OCI-LY1 (cell line): ENCODE results near the gene TNS3.

Experiments used
- H2AFZ ChIP-seq: fragments of 200-600 bp; sonication (generic), shearing (Covaris generic); 2 replicates; pipeline ENCODE4 v1.6.0; 2014; ENCODE audit warnings: antibody characterized with exemption, mild to moderate bottlenecking, low read length
- H3F3A ChIP-seq: fragments of 200-600 bp; sonication (generic), shearing (Covaris generic); 2 replicates; pipeline ENCODE4 v1.6.0; 2014; ENCODE audit warnings: mild to moderate bottlenecking, antibody characterized with exemption, low read length, moderate library complexity; ENCODE audit not compliant: insufficient read depth
- H3K27ac ChIP-seq: fragments of 200-600 bp; sonication (generic); 2 replicates; pipeline ENCODE4 v1.5.1; 2014; ENCODE audit warnings: low read length, mixed run types, mild to moderate bottlenecking, low read depth; ENCODE audit not compliant: poor library complexity, severe bottlenecking
- H3K27me3 ChIP-seq: fragments of 200-600 bp; sonication (generic); 2 replicates; pipeline ENCODE4 v1.6.0; 2014; ENCODE audit warnings: antibody characterized with exemption, mild to moderate bottlenecking, low read length, moderate library complexity; ENCODE audit not compliant: insufficient read depth
- H3K36me3 ChIP-seq: fragments of 200-600 bp; sonication (generic); 2 replicates; pipeline ENCODE4 v1.6.1; 2014; ENCODE audit warnings: mild to moderate bottlenecking, antibody characterized with exemption, low read length, moderate library complexity, mixed read lengths; ENCODE audit not compliant: insufficient read depth
- H3K4me1 ChIP-seq: fragments of 200-600 bp; sonication (generic); 2 replicates; pipeline ENCODE4 v1.5.1; 2014; ENCODE audit warnings: mild to moderate bottlenecking, low read length, moderate library complexity; ENCODE audit not compliant: insufficient read depth, severe bottlenecking
- H3K4me2 ChIP-seq: fragments of 200-600 bp; sonication (generic), shearing (Covaris generic); 2 replicates; pipeline ENCODE4 v1.6.1; 2014; ENCODE audit warnings: low read length
- H3K4me3 ChIP-seq: fragments of 200-600 bp; sonication (generic); 2 replicates; pipeline ENCODE4 v1.5.1; 2014; ENCODE audit warnings: low read length, low read depth, mild to moderate bottlenecking, mixed read lengths; ENCODE audit not compliant: poor library complexity, severe bottlenecking
- H3K79me2 ChIP-seq: fragments of 200-600 bp; shearing (Covaris generic); 2 replicates; pipeline ENCODE4 v1.6.1; 2016; ENCODE audit warnings: mixed run types, low read length, mixed read lengths; ENCODE audit not compliant: insufficient read depth
- H3K9ac ChIP-seq: fragments of 200-600 bp; sonication (generic), shearing (Covaris generic); 2 replicates; pipeline ENCODE4 v1.6.1; 2014; ENCODE audit warnings: mild to moderate bottlenecking, low read length, mixed read lengths
- H3K9me2 ChIP-seq: fragments of 200-600 bp; sonication (generic), shearing (Covaris generic); 2 replicates; pipeline ENCODE4 v1.6.1; 2014; ENCODE audit warnings: low read depth, mild to moderate bottlenecking, low read length, mixed read lengths
- H3K9me3 ChIP-seq: fragments of 200-600 bp; shearing (Covaris generic); 2 replicates; pipeline ENCODE4 v1.6.1; 2014; ENCODE audit warnings: low read length, mixed read lengths
- H4K20me1 ChIP-seq: fragments of 200-600 bp; sonication (generic), shearing (Covaris generic); 2 replicates; pipeline ENCODE4 v1.6.0; 2016; ENCODE audit warnings: mild to moderate bottlenecking, low read length; ENCODE audit not compliant: insufficient read depth
- EZH2 ChIP-seq: fragments of 200-600 bp; sonication (generic), shearing (Covaris generic); IDR thresholded peaks from 2 replicates; pipeline ENCODE4 v1.8.0; 2017; ENCODE audit warnings: borderline replicate concordance, mixed run types, mild to moderate bottlenecking, antibody characterized with exemption, low read length, moderate library complexity, mixed read lengths
- TF ChIP-seq, protein P1 (sequence below): fragments of 200-600 bp; sonication (generic), shearing (Covaris generic); IDR thresholded peaks from 2 replicates; pipeline ENCODE4 v1.5.1; 2017; ENCODE audit warnings: mild to moderate bottlenecking, antibody characterized with exemption, low read length, moderate library complexity, mixed read lengths

The TNS3 gene

DNA sequence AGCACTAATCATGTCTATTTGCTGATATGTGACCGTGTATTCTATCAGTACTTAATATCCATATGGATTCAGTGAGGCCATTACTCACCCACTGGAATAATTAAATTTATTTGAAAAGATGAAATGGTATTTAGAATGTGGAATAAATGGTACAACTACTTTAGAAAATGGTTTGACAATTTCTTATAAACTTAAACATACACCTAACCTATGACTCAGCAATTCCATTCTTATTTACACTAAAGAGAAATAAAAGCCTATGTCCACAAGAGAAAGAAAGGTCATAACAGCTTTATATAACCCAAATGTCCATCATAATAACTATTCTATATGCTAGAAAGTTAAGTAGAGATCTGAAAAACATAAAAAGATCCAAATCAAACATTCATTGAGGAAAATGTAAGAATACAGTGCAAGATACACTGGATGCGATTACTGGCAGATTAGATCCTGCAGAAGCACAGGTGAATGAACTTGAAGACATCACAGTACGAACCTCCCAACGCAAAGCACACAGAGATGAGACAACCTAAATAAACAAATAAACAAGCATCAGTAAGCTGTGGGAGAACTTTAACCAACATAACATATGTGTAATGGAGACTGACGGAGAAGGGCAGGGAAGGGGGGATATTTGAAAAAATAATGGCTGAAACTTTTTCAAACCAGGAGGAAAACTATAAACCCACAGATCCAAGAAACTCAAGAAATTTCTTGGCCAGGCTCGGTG, 51.9 kb downstream of the TNS3 start:
- Histone ChIP-seq H3K27me3 (no peaks in the 10 kb centered on the region), H3K9me3 (peaks cover 8% of the 10 kb centered on the region), H3K4me2 (no peak overlapping the region), H3K4me1 (peaks cover 19% of the 10 kb centered on the region), H3K36me3 (peaks cover 72% of the 10 kb centered on the region), H3K4me3 (no peak overlapping the region), H4K20me1 (no peaks in the 10 kb centered on the region), H3K9me2 (no peaks in the 10 kb centered on the region), H3K79me2 (peaks cover 31% of the 10 kb centered on the region), H3K9ac (no peak overlapping the region), H3K27ac (no peak overlapping the region), H2AFZ (no peak overlapping the region), H3F3A (no peaks in the 10 kb centered on the region)
- TF ChIP-seq, protein P1, sequence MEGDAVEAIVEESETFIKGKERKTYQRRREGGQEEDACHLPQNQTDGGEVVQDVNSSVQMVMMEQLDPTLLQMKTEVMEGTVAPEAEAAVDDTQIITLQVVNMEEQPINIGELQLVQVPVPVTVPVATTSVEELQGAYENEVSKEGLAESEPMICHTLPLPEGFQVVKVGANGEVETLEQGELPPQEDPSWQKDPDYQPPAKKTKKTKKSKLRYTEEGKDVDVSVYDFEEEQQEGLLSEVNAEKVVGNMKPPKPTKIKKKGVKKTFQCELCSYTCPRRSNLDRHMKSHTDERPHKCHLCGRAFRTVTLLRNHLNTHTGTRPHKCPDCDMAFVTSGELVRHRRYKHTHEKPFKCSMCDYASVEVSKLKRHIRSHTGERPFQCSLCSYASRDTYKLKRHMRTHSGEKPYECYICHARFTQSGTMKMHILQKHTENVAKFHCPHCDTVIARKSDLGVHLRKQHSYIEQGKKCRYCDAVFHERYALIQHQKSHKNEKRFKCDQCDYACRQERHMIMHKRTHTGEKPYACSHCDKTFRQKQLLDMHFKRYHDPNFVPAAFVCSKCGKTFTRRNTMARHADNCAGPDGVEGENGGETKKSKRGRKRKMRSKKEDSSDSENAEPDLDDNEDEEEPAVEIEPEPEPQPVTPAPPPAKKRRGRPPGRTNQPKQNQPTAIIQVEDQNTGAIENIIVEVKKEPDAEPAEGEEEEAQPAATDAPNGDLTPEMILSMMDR = no peak
- TF ChIP-seq EZH2 = no peak

DNA sequence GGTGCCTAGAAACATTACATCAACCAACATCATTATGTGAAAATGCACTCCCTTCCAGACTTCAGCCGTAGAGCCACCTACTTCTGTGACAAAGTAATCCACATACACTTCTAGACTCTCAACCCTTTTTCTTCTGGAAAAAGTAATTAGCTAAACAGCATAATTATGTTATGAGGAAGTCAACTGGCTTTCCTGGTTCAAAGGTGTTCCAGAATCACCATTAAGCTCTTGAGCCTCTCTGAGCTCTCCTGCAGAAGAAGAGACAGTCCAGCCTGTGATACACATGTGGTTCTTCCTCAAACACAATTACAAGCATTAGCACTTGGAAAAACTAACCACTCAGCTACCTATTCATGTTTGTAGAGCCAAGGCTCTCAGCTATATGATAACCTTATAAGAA, 52.5 kb downstream of the TNS3 start:
- no peak overlapping the region for H3K27ac ChIP-seq
- peaks cover 73% of the 10 kb centered on the region for H3K36me3 ChIP-seq
- H3K9me3 ChIP-seq = peaks cover 8% of the 10 kb centered on the region
- H3K79me2 ChIP-seq = peaks cover 29% of the 10 kb centered on the region
- no peaks in the 10 kb centered on the region for H3K9me2 ChIP-seq
- no peaks in the 10 kb centered on the region for H3F3A ChIP-seq
- H3K9ac ChIP-seq = no peak overlapping the region
- H2AFZ ChIP-seq = no peak overlapping the region
- peaks cover 17% of the 10 kb centered on the region for H3K4me1 ChIP-seq
- H3K4me3 ChIP-seq = no peak overlapping the region
- H4K20me1 ChIP-seq = no peaks in the 10 kb centered on the region
- TF ChIP-seq, protein P1 = no peak
- TF ChIP-seq EZH2 = no peak
- no peak overlapping the region for H3K4me2 ChIP-seq
- H3K27me3 ChIP-seq = no peaks in the 10 kb centered on the region

GRCh38 chr7:47528471-47528870, 53.4 kb downstream of the TNS3 start:
- peaks cover 17% of the 10 kb centered on the region for H3K4me1 ChIP-seq
- H3K27me3 ChIP-seq = no peaks in the 10 kb centered on the region
- H3K9ac ChIP-seq = no peak overlapping the region
- H3F3A ChIP-seq = no peaks in the 10 kb centered on the region
- H3K36me3 ChIP-seq = peaks cover 75% of the 10 kb centered on the region
- H4K20me1 ChIP-seq = no peaks in the 10 kb centered on the region
- H3K9me3 ChIP-seq = peaks cover 8% of the 10 kb centered on the region
- no peak overlapping the region for H3K27ac ChIP-seq
- no peak overlapping the region for H3K4me2 ChIP-seq
- H2AFZ ChIP-seq = no peak overlapping the region
- TF ChIP-seq, protein P1 = no peak
- TF ChIP-seq EZH2 = no peak
- no peaks in the 10 kb centered on the region for H3K9me2 ChIP-seq
- H3K79me2 ChIP-seq = peaks cover 27% of the 10 kb centered on the region
- H3K4me3 ChIP-seq = no peak overlapping the region
